Smooth muscle cell of the brain vasculature (primary cell): ENCODE data around the gene PM20D1.
"Not testable (repeated sequence)": the region's sequence is repeated elsewhere in the genome, so short reads cannot be mapped to it uniquely, and the experiment has no call there.

ENCODE experiments used
- DNase-seq: peaks from one replicate; pipeline ENCODE4 v3.0.0-alpha.2; 2012; ENCODE audit warnings: low read depth, low spot score

Gene PM20D1

GRCh38 chr1:205849619-205850355, at the start of gene PM20D1:
PM20D1 (minus strand) TSS chr1:205850132; CDS start chr1:205850072, 60 bp downstream.
- no peak for DNase-seq

DNA sequence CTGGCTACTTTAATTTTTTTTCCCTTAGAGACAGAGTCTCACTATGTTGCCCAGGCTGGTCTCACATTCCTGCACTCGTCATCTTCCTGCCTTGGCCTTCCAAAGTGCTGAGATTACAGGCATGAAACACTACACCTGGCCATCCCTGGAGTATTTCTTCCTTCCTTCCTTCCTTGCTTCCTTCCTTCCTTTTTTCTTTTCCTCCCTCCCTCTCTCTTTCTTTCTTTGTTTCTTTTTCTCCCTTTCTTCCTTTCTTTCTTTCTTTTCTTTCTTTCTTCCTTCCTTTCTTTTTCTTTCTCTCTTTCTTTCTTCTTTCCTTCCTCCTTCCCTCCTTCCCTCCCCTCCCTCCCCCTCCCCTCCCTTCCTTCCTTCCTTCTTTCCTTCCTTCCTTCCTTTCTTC, 46.4 kb upstream of the PM20D1 start:
- DNase-seq = no peak

DNA sequence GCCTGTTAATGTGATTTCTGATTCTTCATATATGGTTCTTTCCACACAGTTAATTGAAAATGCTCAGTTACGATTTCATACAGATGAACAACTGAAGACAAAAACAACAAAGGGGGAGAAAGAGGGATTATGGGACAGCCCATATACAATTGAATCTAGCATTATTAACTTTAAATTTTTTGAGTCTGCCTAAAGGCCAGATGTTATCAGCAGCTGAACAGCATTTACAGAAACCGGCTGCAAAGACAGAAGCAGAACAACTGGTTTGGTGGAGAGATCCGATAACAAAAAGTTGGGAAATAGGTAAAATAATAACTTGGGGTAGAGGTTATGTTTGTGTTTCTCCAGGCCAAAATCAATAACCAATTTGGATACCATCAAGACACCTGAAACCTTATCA, 44.2 kb upstream of the PM20D1 start:
- DNase-seq = not testable (repeated sequence)

- not testable (repeated sequence) for DNase-seq
Observed at GRCh38 chr1:205892175-205892574, 42.2 kb upstream of the PM20D1 start.

GRCh38 chr1:205891481-205891880, 41.5 kb upstream of the PM20D1 start:
- not testable (repeated sequence) for DNase-seq

GRCh38 chr1:205890631-205891030, 40.7 kb upstream of the PM20D1 start:
- DNase-seq = not testable (repeated sequence)

DNA sequence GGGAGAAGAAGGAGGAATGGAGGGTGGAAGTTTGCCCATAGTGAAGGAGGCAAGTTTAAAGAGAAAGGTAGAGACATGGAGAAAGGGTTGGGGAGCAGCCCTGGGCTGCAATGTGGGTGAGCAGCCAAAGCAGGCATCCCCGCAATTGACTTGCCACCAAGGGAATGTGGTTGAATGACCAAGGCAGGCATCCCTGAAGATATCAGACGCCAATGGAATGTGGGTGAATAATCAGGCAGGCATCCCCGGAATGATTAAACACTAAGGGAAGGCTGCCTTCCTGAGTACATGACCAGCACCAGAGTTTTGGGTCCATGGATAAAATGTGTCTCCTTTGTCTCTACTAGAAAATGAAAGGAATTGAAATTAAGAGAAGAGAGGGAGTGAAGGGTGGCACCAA, 39.8 kb upstream of the PM20D1 start:
- DNase-seq = not testable (repeated sequence)

- DNase-seq = not testable (repeated sequence)
Observed at GRCh38 chr1:205889006-205889405, 39.1 kb upstream of the PM20D1 start.

DNA sequence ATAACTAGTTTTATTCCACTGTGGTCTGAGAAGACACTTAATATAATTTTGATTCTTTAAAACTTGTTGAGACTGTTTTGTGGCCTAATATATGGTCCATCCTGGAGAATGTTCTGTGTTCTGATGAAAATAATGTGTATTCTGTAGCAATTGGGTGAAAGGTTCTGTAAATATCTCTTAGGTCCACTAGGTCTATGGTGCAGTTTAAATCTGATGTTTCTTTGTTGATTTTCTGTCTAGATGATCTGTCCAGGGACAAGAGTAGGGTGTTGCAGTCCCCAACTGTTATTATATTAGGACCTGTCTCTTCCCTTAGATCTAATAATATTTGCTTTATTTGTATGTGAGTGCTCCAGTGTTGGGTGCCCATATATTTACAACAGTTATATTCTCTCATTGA, 33.9 kb upstream of the PM20D1 start:
- DNase-seq = no peak

DNA sequence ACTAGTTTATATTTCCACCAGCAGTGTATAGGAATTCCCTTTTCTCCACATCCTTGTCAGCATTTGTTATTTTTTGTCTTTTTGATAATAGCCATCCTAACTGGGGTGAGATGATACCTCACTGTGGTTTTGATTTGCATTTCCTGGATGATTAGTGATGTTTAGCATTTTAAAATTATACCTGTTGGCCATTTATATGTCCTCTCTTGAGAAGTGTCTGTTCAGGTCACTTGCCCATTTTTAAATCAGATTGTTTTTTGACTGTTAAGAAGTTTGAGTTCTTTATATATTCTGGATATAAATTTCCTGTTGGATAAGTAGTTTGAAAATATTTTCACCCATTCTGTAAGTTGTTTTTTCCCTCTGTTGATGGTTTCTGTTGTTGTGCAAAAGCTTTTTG, 31.0 kb upstream of the PM20D1 start:
- DNase-seq = no peak

- DNase-seq = no peak
Observed at GRCh38 chr1:205879974-205880373, 30.0 kb upstream of the PM20D1 start.

GRCh38 chr1:205878026-205878425, 28.1 kb upstream of the PM20D1 start:
- DNase-seq = no peak

DNA sequence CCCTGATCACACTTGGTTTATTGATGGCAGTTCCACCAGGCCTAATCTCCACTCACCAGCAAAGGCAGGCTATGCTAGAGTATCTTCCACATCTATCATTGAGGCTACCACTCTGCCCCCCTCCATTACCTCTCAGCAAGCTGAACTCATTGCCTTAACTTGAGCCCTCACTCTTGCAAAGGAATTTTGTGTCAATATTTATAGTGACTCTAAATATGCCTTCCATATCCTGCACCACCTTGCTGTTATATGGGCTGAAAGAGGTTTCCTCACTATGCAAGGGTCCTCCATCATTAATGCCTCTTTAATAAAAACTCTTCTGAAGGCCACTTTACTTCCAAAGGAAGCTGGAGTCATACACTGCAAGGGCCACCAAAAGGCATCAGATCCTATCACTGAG, 23.2 kb upstream of the PM20D1 start:
- DNase-seq = not testable (repeated sequence)

DNA sequence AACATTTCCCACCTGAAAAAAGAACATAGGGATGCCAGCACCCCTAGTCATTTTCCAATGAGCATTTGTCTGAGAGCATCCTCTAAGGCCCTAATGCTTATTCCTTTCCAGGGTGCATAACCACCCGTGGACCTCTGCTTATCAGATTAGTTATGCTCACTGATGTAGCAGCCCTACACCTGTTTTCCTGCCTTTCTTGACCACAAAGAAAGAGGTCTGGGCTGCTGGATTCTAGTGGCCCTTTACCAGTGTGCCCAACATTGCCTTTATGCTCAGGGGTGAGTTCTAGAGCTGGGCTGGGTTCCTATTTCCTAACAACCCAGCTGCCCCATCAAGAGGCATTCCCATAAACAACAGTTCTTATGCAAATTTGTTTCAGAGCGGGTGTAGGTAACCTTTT, 20.3 kb upstream of the PM20D1 start:
- DNase-seq = no peak

DNA sequence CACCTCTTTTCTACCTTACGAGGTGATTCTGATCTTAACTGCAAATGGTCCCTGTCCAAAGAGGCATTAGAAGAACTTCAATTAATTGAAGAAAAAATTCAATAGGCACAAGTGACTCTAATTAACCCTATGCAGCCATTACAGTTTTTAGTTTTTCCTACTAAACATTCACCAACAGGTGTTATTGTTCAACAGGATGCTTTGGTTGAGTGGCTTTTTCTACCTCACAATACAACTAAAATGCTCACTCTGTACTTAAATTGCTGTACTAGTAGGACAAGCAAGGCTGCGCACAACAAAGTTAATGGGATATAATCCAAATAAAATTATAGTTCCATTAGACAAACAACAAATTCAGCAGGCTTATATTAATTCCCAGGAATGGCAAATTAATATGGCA, 11.6 kb upstream of the PM20D1 start:
- DNase-seq = no peak

GRCh38 chr1:205858141-205858961, 8.4 kb upstream of the PM20D1 start:
- DNase-seq = no peak

DNA sequence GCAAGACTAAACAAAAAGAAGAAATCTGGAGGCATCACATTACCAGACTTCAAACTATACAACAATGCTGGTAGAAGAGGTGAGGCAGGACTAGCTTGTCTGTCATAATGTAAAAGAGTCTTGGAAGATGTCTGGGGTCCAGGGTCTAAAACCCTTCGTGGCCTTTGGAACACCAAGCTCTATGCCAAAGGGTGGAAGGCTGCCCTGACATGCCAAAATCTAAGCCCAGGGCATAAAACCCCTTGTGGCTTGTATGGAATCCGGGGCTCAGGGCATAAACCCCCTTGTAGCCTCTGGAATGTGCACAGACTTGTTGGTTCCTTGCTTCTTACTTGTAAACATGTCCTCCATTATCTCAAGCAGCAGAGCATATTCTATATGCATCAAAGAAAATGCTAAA, 7.6 kb upstream of the PM20D1 start:
- DNase-seq = not testable (repeated sequence)

GRCh38 chr1:205856433-205856832, 6.5 kb upstream of the PM20D1 start:
- DNase-seq = no peak

- no peak for DNase-seq
Observed at GRCh38 chr1:205852969-205853368, 3.0 kb upstream of the PM20D1 start.

GRCh38 chr1:205851993-205852392, 2.1 kb upstream of the PM20D1 start:
- no peak for DNase-seq

DNA sequence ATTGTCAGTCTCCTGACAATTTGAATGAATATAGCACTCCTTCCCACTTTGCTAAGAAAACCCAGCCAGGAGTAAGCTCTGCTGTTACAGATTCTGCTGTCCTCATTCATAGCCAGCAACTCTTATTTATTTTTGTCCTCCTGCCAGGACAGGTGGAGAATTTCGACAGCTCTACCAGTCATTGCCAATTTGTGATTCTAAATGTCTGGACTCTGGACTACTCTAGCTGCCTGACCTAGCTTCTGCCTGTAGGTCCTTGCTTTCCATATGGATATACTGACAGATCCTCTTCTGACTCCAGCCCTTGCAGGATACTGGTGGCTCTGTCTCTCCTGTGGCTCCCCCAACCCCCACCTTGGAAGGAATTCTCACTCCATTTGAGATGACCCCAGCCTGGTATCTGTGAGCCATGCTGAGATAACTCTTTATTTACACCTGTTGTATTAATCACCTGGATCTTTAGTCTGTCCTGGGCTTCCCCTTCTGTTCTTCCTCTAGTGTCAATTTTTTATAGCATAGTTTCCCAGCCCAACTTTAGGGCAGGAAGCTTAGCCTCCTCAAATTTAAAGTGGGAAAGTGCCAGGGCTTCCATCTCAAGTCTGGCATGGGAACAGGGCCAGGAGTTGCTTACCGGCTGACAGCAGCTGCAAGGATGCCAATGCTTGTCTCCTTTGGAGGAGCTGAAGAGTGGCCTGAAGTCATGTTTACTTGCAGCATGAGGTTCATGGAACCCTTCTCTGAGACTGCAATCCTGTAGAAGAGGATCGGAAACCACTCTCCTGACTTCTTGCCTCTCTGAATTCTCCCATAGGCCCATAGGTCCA, 6.7 kb downstream of the PM20D1 start:
- DNase-seq = no peak

- DNase-seq = no peak
Observed at GRCh38 chr1:205842229-205842628, 7.7 kb downstream of the PM20D1 start.
